Endothelial cell of hepatic sinusoid (primary cell): ENCODE measurements around the gene ANKRD40CL.

Experiments
- in situ Hi-C: cut with HindIII; loops from 2 replicates; pipeline ENCODE4 v1.10.0; 2017; ENCODE audit warnings: low sequenced_read_pairs

The ANKRD40CL gene, protein sequence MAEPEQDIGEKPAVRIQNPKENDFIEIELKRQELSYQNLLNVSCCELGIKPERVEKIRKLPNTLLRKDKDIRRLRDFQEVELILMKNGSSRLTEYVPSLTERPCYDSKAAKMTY

GRCh38 chr17:50767446-50767845 is at the start of gene ANKRD40CL:
Gene ANKRD40CL (minus strand): TSS chr17:50767518. CDS start chr17:50766913, 605 bp downstream.
- in situ Hi-C loops, result no loop called here

- in situ Hi-C loops, result no loop called here
Measured at GRCh38 chr17:50816271-50816670, 49.0 kb upstream of the ANKRD40CL start.

- in situ Hi-C loops, result no loop called here
Measured at GRCh38 chr17:50815400-50815799, 48.1 kb upstream of the ANKRD40CL start.

GRCh38 chr17:50813583-50813982 is 46.3 kb upstream of the ANKRD40CL start:
- in situ Hi-C loops, result no loop called here

DNA sequence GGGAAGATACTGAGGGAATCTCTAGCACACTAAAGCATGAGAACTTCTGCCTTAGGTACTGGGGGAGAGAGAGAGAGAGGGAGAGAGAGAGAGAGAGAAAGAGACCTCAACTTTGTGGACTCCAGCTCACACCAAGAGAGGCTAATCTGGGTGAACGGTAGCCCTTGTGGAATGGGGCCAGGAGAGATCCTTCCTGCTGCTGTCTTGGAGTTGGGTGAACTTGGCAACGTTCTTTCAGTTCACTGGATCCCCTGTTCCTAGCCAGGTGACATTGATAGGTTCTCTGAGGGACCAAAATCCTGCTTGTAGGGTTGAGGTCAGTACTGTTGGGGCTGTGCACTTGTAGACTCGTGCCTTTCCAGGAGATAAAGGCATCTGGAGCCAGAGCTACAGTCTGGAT is 41.6 kb upstream of the ANKRD40CL start:
- in situ Hi-C loops, result no loop called here

DNA sequence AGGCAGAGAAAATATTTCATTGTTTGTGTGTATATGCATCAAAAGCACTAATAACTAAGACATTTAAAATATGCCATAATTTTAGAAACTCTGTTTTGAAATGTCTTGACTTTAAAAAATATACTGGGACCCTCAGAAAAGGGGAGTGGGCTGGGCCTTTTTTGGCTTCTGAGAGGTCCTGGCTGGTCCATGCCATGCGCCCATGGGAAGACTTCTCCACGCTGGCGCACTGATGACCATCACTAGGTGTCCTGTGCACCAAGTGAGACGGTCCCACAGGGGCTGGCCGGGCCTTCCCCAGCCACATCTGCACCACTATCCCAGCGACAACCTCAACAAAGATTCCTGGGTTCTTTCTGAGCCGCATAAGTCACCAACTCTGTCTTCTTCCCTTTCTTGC is 41.1 kb upstream of the ANKRD40CL start:
- in situ Hi-C loops, result no loop called here

DNA sequence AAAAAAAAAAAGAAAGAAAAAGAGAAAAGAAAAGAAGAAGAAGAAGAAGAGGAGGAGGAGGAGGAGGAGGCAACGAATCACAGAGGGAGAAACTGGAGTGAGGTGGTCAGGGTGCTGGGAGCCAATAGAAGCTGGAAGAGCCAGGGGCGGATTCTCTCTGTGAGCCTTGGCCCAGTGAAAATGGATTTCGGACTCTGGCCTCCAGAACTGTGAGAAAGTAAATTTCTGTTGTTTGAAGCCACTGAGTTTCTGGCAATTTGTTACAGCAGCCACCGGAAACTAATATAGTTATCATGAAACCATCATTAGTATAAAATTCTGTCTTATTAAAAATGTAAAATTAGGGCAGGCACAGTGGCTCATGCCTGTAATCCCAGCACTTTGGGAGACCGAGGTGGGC is 40.4 kb upstream of the ANKRD40CL start:
- in situ Hi-C loops, result no loop called here

GRCh38 chr17:50807009-50807408 is 39.7 kb upstream of the ANKRD40CL start:
- in situ Hi-C loops, result no loop called here

DNA sequence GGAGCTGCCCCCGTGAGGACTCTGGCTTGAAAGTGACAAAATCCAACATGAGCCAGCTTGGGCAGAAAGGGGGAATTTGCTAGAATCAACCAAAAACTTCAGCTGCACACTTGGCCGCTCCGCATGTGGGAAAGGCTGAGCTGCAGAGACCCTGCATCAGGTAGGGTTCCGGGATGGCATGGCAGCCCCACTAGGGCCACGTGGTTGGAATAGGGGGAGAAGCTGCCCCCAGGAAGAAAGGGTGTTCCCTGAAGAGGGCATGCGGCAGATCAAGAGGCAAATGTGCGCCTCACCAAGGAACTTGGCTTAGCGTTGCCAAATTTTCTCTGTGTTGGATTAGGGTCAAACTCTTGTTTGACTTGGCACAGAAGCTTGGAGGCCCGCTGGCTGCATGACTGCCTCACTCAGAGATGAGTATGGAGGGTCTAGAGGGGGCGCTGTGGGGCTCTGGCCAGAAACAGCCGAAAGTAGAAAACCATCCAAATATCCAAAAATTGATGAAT is 38.9 kb upstream of the ANKRD40CL start:
- in situ Hi-C loops, result no loop called here

DNA sequence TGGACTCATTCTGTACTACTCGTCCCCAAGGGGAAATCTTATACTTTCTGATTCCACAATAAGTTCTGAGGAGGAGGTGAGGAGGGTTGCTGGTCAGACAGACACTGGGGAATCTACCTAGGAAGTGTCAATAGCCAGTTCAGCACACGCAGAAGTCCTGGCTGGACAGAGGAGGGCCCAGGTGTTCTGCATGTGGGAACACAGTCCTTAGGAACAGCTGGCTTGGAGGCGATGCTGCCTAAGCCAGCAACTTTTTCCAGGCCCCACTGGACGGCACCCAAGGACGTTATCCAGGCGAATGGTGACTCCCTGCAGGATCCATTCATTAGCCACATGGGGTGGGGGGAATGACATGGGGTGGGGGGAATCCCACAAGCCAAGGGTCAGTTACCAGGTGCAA is 38.2 kb upstream of the ANKRD40CL start:
- in situ Hi-C loops, result no loop called here

- in situ Hi-C loops, result loop anchor here (5.0 kb wide), 1 partner anchor 42 kb away; no protein-coding TSS in a partner anchor
Measured at GRCh38 chr17:50804749-50805475, 37.6 kb upstream of the ANKRD40CL start.

DNA sequence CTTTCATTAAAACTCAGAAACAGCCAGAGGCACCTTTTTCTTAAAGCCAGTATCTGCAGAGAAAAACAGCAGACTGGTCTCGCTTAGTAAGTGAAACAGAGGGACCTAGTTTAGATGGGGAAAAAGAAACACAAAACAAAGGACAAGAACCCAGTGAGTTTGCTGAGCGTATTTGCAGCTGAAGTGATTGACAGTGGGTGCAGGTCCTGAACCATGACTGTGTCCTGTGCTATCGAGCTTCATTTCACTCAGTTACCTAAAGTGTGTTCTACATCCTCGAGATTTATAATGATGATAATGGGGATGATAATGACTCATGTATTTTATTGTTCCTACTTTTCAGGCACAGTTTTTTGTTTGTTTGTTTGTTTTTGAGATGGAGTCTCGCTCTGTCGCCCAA is 36.4 kb upstream of the ANKRD40CL start:
- in situ Hi-C loops, result loop anchor here (5.0 kb wide), 1 partner anchor 44 kb away; no protein-coding TSS in a partner anchor

- in situ Hi-C loops, result loop anchor here (5.0 kb wide), 1 partner anchor 44 kb away; no protein-coding TSS in a partner anchor
Measured at GRCh38 chr17:50802609-50803571, 35.6 kb upstream of the ANKRD40CL start.

GRCh38 chr17:50800196-50800700 is 32.9 kb upstream of the ANKRD40CL start:
- in situ Hi-C loops, result loop anchor here (5.0 kb wide), 1 partner anchor 47 kb away; no protein-coding TSS in a partner anchor

DNA sequence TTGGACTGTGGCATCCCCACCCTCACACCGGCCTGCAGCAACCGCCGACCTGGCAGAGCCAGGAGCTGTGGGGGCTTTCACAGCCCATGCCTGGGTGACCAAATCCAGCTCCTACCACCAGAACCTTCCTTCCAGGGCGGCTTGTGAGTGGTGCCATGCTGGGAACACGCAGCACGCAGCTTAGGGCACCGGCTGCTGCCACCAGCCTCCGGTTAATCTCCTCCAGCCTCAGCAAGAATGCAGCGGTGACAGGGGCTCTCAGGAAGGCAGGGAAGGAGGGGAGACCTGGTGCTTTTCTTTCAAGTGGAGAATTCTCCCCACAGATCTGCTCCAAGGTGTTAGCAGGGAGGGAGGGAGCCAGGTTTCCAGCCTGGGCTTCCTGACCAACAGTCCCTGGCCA is 32.3 kb upstream of the ANKRD40CL start:
- in situ Hi-C loops, result no loop called here

- in situ Hi-C loops, result no loop called here
Measured at GRCh38 chr17:50798424-50799288, 31.3 kb upstream of the ANKRD40CL start.

DNA sequence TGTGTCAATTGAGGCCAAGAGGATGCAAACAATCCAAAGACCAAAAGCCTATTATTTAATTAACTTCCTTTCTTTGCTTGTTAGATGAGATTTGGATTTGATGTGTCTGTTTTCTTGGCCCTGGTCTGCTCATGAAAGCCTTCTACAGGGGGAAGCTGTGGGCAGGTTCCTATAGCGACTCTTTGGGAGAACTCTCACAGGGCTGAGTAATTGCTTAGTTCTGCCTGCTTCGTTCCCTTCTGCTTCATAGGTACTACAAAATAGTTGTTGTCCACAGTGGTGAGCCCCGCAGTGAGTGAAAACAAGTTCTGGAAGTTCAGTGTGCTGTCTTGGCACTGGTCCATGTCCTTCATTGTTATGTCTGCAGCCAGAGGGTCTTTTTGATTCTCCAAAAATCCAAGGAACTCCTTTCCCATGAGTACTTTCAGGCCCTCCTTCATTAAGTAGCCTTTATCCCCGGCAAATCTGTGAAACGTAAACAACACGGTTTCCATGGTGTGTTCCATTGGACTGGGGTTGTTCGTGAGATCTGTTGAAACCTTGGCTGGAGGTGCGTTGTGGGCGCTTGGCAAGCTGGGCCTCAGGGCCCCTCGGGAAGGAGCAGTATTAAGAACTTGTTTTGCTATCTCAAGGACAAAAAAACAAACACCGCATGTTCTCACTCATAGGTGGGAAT is 30.0 kb upstream of the ANKRD40CL start:
- in situ Hi-C loops, result no loop called here

GRCh38 chr17:50794361-50794760 is 27.0 kb upstream of the ANKRD40CL start:
- in situ Hi-C loops, result no loop called here

GRCh38 chr17:50793007-50793406 is 25.7 kb upstream of the ANKRD40CL start:
- in situ Hi-C loops, result no loop called here
